Right lobe of liver (tissue), 6 donors: Measurements from ENCODE around the gene ZNF674. TPM values are rescaled to one million over a fixed set of nuclear protein-coding genes. Genes with fewer than 3 reads are reported as not detected.

Experiments used
- ATAC-seq, 4 donors: fragments of 200-7000 bp; cut with Tn5 transposase; one replicate each; pipeline ENCODE4 v1.9.1; 2020; ENCODE audit warnings: mild to moderate bottlenecking in 4 of 4, moderate library complexity in 4 of 4
- DNase-seq, 3 donors: peaks; one replicate each; pipeline ENCODE4 v3.0.0-alpha.2; 2020
- H3K27ac ChIP-seq, 3 donors: fragments of 200-600 bp; one replicate each; pipeline ENCODE4 v1.8.0; 2022
- H3K27me3 ChIP-seq, 2 donors: fragments of 200-600 bp; one replicate each; pipeline ENCODE4 v1.8.0; 2022
- H3K36me3 ChIP-seq, 4 donors: fragments of 200-600 bp; sonication (generic) in 1 of 4; one replicate each; pipeline versions ENCODE4 v1.5.1 to v1.8.0; 2017 to 2022; ENCODE audit warnings: control low read depth in 1 of 4
- H3K4me1 ChIP-seq, 4 donors: fragments of 200-600 bp; sonication (generic) in 1 of 4; one replicate each; pipeline versions ENCODE4 v1.5.1 to v1.8.0; 2017 to 2022; ENCODE audit warnings: control low read depth in 1 of 4
- H3K4me3 ChIP-seq, 3 donors: fragments of 200-600 bp; one replicate each; pipeline ENCODE4 v1.8.0; 2022
- H3K9me3 ChIP-seq, 4 donors: fragments of 200-600 bp; sonication (generic) in 1 of 4; one replicate each; pipeline versions ENCODE4 v1.5.1 to v1.8.0; 2017 to 2022; ENCODE audit warnings: control low read depth in 1 of 4
- POLR2A ChIP-seq: fragments of 450-650 bp; IDR thresholded peaks from one replicate; pipeline ENCODE4 v1.6.1; 2017; ENCODE audit warnings: antibody characterized with exemption, mild to moderate bottlenecking
- WGBS: methylation state at CpG from one replicate; pipeline ENCODE4 v1.1.6; 2018; ENCODE audit warnings: low coverage, low lambda C conversion rate; ENCODE audit not compliant: insufficient coverage; ENCODE audit errors: missing lambda C conversion rate; 5-methylcytosine and 5-hydroxymethylcytosine counted together
- intact Hi-C, 2 donors: fragments of 100-400 bp; cut with DNase I; formaldehyde crosslinking; loops; one replicate each; pipeline versions ENCODE4 v1.11.2 to v1.14.1; 2022
- total RNA-seq, 6 experiments: library from RNA; depleted of rRNA in 2 of 6; stranded (reverse); fragments of >200 nt in 2 of 6; fragmentation: NEBNext Ultra II Directional in 3 of 6; extraction: Animal tissue kit (Norgen Biotek cat#: 25700) in 3 of 6; gene quantifications; one replicate each; pipeline versions ENCODE4 v1.1.0 to v1.2.4, GENCODE V29; 2016 to 2023
- TF ChIP-seq, protein P1 (sequence below), 4 donors: fragments of 200-600 bp in 3 of 4; fragments of 450-650 bp in 1 of 4; IDR thresholded peaks; one replicate each; pipeline versions ENCODE4 v1.5.1 to v1.8.0; 2016 to 2022; ENCODE audit warnings: antibody characterized with exemption in 4 of 4, mild to moderate bottlenecking in 2 of 4
- donor health status: DM: no; HTN: yes; CAD: no.
- donor health status: DM: no; HTN: no; CAD: no.
- donor health status: DM: no; HTN: no; CAD: no.
- donor health status: DM: no; HTN: yes; CAD: no.
- donor health status: DM: no; HTN: yes; CAD: no.

The ZNF674 gene
- total RNA-seq, 6 experiments from 2014 or later: 0.86 to 3.1 (median 2.2) TPM

DNA sequence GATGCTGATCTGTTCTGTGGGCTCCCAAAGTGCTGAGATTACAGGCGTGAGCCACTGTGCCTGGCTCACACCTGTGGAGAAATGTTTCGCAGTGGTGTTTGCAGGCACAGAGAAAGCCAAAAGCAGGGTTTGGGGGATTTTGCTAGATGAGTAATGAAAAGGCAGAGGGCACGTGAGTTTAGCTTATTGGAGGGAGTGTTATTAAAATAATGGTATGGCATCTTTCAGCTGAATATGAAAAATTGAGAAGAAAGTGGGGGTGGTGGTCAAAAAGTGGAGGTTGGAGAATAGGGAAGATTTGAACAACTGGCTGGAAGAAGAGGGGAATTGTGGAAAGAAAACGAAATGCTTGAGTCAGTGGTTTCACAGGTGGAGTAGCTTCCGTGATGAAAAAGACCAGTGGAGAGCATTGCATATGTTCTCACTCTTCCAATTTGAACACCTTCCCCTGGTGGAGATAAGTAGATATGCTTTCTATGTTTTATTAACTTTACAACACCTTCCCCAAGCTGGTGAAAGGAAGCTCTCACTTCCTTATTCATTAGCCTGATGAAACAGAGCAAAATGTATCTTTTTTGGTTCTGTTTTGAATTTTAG lies 27.2 kb upstream of the ZNF674 start:
- Histone ChIP-seq H3K9me3 (no peaks in the 10 kb centered on the region), H3K36me3 (no peaks in the 10 kb centered on the region), H3K4me3 (no peak overlapping the region), H3K27ac (no peak overlapping the region), H3K27me3 (no peaks in the 10 kb centered on the region), H3K4me1 (peaks cover 0 to 3% (median 0%) of the 10 kb centered on the region in 4 donors)
- DNase-seq (no peak), ATAC-seq (no peak)
- WGBS: 57% methylated on average over 5 of the region's 5 CpGs
- intact Hi-C loops: no loop called here
- TF ChIP-seq POLR2A: no peak
- TF ChIP-seq, protein P1, sequence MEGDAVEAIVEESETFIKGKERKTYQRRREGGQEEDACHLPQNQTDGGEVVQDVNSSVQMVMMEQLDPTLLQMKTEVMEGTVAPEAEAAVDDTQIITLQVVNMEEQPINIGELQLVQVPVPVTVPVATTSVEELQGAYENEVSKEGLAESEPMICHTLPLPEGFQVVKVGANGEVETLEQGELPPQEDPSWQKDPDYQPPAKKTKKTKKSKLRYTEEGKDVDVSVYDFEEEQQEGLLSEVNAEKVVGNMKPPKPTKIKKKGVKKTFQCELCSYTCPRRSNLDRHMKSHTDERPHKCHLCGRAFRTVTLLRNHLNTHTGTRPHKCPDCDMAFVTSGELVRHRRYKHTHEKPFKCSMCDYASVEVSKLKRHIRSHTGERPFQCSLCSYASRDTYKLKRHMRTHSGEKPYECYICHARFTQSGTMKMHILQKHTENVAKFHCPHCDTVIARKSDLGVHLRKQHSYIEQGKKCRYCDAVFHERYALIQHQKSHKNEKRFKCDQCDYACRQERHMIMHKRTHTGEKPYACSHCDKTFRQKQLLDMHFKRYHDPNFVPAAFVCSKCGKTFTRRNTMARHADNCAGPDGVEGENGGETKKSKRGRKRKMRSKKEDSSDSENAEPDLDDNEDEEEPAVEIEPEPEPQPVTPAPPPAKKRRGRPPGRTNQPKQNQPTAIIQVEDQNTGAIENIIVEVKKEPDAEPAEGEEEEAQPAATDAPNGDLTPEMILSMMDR (IDR thresholded peaks at IDR 0.05): peak in 1 of 4 donors; percentile 3

DNA sequence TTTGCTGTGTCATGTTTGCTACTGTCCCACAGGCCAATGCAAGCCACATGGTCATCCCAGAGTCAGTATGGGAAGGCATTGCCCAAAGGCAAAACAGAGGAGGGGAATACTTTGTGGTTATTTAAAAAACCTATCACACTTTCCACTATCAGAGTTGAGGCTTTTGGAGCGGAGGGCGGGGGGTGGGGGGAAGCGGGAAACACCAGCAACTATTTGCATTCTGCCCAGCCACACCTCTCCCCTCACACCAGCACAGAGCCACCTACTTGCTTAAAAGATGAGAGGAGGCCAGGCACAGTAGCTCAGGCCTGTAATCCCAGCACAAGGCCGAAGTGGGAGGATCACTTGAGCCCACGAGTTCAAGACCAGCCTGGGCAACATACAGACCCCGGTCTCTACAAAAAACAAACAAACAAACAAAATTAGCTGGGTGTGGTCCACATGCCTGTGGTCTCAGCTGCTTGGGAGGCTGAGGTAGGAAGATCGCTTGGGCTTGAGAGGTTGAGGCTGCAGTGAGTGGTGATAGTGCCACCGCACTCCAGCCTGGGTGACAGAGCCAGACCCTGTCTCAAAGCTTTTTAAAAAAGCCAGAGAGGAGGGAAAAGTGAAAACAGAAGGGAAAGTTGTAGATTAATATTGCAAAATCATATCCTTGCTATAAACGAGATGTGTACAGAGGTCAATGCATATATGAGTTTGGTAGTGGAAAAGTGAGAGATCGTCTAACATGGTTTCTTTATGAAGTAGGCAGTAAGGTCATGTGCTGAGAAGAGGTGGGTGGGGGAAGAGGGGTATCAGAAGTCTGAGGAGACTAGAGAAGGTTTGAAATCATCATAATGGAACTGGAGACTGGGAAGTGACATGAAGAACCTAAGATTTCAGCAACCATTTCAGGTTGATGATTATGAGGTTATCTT lies 26.5 kb upstream of the ZNF674 start:
- peaks cover 0 to 3% (median 0%) of the 10 kb centered on the region in 4 donors for H3K4me1 ChIP-seq
- H3K27me3 ChIP-seq: no peaks in the 10 kb centered on the region
- H3K4me3 ChIP-seq: no peak overlapping the region
- intact Hi-C loops: no loop called here
- H3K36me3 ChIP-seq: no peaks in the 10 kb centered on the region
- 70% methylated on average over 9 of the region's 10 CpGs for WGBS
- TF ChIP-seq POLR2A: no peak
- TF ChIP-seq, protein P1 (IDR thresholded peaks at IDR 0.05): no peak
- no peak for DNase-seq
- no peak for ATAC-seq
- H3K27ac ChIP-seq: no peak overlapping the region
- no peaks in the 10 kb centered on the region for H3K9me3 ChIP-seq

DNA sequence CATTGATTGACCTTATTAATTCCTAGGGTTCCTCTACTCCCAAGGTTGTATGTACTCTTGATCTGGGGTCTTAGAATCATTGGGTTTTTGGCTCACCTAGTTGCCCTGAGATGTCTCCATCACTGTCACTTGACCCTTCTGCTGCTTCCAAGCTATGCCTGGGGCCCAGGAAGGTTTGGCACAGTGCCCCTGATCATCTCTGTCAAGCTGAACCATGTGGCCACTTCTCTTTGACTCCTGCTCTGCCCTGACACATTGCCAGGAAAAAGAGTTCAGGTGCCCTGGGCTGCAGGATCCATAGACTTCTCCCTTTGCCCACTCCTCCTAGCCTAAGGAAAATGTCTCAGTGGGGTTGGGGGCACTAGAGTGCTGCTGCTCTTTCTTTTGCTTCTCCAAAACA lies 24.4 kb upstream of the ZNF674 start:
- intact Hi-C loops: no loop called here
- peak in 1 of 4 donors; percentile 21 for ATAC-seq

DNA sequence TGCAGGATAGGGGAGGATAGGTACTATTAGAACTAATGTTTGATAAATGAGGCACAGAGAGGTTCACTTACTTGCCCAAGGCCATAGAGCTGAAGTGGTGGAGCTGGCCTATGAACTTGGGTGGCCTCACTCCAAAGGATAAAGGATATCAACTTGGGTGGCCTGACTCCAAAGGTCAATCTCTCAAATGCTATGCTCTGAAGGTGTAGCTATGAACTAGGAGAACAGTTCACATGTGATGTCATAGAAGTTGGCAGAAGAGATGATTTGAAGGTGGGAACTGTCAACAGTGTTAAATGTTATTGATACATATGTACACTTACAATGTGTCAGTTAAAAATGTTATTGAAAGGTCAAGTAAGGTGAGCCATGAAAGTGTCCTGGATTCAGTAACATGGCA lies 22.2 kb upstream of the ZNF674 start:
- no peak for DNase-seq
- ATAC-seq: peak in 1 of 4 donors; percentile 58
- no peaks in the 10 kb centered on the region for H3K9me3 ChIP-seq
- H3K4me1 ChIP-seq: no peaks in the 10 kb centered on the region
- H3K27me3 ChIP-seq: no peaks in the 10 kb centered on the region
- no peaks in the 10 kb centered on the region for H3K36me3 ChIP-seq
- no peak for TF ChIP-seq POLR2A
- TF ChIP-seq, protein P1 (IDR thresholded peaks at IDR 0.05): no peak
- no peak overlapping the region for H3K4me3 ChIP-seq
- no peak overlapping the region for H3K27ac ChIP-seq
- intact Hi-C loops: no loop called here

More for the DNA sequence above, 24.4 kb upstream of the ZNF674 start:
- Histone ChIP-seq H3K4me3 (no peak overlapping the region), H3K4me1 (no peaks in the 10 kb centered on the region), H3K36me3 (no peaks in the 10 kb centered on the region), H3K9me3 (no peaks in the 10 kb centered on the region), H3K27ac (no peak overlapping the region), H3K27me3 (no peaks in the 10 kb centered on the region)
- no peak for TF ChIP-seq POLR2A
- TF ChIP-seq, protein P1 (IDR thresholded peaks at IDR 0.05): no peak
- DNase-seq: peak in 1 of 3 donors; percentile 42
